CD4-positive, alpha-beta T cell treated with Interleukin-6 at 100 ng/mL for 8 hours (primary cell): ENCODE measurements around the gene BRAT1.
"Not testable (repeated sequence)": the region's sequence is repeated elsewhere in the genome, so short reads cannot be mapped to it uniquely, and the experiment has no call there.

Experiments used
- DNase-seq: peaks from one replicate; pipeline ENCODE4 v3.0.0-alpha.2; 2020; ENCODE audit warnings: mixed read lengths, low spot score

The BRAT1 gene

DNA sequence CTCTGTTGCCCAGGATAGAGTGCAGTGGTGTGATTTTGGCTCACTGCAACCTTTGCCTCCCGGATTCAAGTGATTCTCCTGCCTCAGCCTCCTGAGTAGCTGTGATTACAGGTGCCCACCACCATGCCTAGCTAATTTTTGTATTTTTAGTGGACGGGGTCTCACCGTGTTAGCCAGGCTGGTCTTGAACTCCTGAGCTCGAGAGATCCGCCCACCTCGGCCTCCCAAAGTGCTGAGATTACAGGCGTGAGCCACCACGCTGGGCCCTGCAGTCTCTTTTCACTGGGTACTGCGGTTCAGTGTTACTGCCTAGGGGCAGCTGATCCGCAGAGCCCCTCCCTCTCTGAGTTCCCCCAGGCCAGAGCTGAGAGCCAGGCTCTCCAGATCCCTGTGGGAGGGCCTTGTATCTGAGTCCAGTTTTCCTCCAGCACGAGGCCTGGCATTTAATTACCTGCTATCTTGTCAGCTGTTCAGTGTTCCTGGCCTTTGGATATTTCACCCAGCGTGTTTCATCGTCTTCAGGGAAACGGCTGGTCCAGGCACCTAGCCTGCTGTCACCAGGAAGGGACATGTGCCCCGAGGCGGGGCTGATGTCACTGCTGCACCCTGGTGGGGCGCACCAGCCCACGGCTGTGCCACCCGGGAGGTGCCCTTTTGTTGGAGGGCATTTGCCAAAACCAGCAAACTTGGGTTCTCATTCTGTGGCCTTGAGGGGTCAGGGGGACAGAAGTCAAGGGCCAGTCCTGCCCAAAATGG lies 19.3 kb downstream of the BRAT1 start:
- DNase-seq = not testable (repeated sequence)

DNA sequence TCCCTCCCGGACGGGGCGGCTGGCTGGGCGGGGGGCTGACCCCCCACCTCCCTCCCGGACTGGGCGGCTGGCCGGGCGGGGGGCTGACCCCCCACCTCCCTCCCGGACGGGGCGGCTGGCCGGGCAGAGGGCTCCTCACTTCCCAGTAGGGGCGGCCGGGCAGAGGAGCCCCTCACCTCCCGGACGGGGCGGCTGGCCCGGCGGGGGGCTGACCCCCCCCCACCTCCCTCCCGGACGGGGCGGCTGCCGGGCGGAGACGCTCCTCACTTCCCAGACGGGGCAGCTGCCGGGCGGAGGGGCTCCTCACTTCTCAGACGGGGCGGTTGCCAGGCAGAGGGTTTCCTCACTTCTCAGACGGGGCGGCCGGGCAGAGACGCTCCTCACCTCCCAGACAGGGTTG lies 21.1 kb downstream of the BRAT1 start:
- not testable (repeated sequence) for DNase-seq

DNA sequence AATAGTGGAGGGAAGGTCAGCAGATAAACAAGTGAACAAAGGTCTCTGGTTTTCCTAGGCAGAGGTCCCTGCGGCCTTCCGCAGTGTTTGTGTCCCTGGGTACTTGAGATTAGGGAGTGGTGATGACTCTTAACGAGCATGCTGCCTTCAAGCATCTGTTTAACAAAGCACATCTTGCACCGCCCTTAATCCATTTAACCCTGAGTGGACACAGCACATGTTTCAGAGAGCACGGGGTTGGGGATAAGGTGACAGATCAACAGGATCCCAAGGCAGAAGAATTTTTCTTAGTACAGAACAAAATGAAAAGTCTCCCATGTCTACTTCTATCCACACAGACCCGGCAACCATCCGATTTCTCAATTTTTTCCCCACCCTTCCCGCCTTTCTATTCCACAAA lies 21.8 kb downstream of the BRAT1 start:
- DNase-seq = not testable (repeated sequence)

DNA sequence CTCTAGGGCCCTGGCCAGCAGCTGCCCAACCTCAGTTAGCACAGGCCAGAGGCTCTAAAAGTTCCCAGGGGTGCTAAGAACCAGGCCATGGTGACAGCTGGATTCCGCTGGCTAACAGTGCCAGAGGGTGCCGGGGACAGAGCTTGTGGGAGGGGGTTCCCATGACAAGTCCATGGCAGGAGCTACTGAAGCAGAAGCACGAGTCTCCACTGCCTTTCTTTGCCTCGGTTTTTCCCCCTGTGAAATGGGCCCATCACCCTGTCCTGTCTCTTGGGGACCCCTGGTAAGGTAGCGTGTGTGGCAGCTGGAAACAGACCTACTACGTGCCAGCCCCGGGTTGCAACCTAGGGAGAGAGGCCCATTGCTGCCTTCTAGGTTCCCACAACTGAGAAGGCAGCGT lies 22.5 kb downstream of the BRAT1 start:
- not testable (repeated sequence) for DNase-seq

DNA sequence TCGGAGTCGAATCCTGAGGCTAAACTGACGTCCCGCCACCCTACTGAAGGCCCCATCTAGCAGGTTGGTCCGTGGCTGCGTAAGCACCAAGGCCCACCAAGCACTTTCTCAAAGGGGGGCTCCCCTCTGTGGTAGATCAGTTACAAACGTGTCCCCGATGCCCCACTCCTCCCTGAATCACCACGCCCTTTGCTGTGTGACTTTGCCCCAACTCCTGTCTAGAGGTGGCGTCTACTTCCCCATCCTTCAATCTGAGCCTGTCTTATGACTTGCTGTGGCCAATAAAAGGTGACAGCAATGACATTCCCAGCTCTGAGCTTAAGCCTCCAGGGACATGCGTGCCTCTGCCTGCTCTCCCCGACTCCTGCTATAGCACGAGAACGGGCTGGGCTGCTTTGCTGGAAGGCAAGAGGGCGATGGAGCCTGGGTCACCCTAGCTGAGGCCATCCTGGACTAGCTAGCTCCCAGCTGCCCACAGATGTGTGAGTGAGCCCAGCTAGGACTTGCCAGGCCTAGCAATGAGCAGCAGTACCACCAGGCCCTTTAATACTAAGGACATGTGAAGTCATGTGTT lies 23.0 kb downstream of the BRAT1 start:
- not testable (repeated sequence) for DNase-seq

DNA sequence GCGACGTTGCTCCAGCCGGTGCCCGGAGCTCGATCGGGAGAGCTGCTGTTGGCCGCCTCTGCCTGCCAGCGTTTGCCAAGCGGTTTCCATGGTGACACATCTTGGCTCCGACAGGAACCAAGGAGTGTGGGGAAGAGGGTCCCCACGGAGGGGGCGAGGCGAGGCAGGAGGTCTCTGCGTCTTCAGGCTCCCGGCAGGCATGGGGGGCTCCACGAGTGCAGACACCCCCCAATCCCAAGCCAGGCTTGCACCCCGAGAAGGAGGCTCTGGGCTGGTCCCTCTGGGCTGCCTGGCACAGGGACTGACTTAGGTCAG lies 23.6 kb downstream of the BRAT1 start:
- DNase-seq = not testable (repeated sequence)

DNA sequence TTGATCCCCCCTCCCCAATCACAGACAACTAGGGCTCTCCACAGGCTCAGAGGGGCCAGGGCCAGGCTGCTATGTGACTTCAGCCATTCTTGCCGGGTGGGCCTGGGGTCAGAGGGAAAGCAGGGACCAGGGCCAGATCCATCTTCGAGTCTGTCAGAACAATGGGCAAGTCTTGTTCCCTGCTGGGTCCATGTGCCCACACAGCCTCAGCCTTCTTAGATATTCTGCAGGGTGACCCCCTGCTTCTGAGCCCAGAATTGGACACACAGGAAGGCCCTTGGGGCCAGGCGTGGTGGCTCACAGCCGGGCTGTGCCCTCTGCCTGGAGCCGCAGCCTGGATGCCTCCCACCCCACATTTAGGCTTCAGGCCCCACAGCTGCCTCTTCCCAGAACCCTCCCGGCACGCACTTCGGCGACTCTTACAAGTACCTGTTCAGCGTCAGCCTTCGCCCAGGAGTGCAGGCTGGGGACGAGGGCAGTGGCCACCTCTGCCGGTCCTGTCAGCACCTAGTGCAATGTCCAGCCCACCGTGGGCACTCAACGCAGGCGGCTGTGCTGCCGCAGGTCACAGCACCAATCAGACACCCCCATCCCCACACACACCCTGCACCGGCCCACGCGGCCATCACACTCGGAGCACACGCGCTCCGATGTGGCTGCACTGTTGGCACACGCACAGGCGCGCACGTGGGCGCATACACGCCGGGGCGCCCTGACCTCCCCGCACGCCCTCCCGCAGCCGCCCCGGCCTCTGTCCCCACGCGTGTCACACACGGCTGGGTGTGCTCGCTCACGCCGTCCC lies 24.1 kb downstream of the BRAT1 start:
- DNase-seq = not testable (repeated sequence)

DNA sequence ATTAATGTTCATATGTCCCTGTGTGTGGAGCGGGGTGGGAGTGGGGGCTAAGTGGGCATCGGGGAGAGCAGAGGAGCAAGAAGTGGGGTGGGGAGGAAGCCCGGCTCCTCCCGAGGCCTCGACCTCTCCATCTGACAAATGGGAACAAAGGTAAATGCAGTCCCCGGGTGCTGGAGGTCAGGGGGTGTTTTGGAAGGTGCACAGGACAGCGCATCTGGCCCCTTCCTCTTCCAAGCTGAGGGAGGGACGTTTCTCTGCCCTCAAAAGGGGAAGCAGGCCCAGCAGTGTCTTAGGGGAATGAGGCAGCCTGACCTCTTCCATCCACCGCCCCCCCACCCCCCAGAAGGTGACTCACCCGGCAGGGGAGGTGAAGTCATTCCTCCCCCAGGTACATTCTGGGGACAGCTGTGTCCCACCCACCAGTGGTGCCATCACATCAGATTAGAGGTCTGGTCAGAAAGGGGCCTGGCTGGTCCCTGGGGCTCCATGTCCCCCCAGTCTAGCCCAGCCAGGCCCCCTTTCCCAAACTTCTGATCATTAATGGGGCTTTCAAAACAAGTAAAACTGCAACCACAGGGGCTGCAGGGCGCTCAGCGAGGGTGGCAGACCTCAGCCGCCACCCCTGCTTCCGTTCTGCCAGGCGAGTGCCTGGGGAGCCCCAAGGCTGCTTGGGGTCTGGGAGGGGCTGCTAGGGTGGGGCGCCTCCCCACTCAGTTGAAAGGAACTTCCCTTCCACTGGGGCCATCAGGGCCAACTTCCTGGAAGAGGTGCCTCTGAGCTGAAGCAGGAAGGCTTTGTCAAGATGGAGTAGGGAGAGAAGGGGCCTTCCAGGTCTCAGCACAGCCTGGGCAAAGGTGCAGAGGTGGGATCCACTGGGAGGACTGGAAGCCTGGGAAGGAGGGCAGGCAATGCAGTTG lies 25.0 kb downstream of the BRAT1 start:
- DNase-seq = peak; percentile 86

DNA sequence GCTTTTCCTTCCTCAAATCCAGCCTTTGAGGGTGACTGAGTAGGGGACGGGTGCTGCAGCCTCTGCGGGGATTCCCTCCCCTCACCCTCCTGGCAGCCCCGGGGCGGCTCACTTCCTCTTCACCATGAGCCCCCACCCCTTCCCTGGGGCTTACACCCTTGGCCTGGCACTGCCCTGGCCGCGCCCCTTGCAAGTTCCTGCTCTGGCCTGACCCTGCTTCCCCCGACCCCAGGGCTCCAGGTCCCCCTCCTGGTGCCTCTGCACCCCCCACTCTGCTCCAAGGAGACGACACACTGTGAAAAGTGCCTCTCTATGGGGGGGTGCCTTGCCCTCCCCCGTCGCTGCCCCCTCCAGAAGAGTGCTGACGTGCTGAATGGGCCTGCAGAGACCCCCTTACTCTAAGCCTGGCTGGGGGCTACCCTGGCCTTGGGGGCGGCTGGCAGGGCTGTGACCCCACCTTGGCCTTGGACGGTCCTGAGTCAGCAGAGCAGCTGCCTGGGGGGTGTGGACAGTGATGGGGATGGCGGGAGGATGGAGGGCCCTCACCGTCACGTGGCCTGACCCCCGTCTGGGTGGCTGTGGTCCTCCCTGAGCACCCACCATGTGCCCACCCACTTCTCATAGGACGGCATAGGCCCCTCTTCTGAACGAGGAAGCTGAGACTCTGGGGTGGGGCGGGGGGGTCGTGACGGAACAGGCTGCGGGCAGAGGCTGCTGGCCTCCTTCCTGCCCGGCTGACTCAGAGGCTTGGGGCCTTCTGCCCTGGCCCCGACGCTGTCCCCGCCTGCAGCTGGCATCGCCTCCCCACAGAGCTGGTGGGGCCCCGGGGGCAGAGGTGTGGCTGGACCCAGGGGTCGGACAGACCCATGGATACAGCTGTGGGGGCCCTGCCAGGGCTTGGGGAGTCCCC lies 25.9 kb downstream of the BRAT1 start:
- DNase-seq = peak; percentile 69

DNA sequence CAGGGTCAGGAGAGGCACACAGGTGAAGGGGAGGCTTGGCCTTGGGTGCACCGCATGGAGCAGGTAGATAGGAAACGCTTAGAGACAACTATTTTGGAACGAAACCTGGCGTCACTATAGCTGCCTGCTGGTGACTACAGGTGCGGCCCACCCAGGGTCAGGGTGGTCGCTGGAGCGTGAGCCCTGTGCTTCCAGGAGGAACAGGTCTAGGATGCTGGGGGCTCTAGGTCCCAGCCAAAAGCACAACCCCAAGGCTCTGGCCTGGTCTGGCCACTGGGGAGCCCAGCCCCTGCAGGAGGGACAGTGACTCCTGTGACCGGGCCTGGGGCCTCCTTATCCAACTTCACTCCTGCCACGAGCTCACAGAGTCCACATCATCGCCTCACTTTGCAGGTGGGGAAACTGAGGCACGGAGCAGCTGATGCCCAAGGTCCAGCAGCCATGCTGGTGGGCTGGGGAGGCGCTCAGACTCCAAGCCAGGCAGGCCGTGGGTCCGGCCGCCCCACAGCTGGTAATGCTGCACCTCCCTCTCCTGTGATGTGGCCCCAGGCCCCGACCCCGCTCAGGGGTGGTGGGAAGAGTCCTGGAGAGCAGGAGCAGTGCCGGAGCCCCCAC lies 26.7 kb downstream of the BRAT1 start:
- no peak for DNase-seq

DNA sequence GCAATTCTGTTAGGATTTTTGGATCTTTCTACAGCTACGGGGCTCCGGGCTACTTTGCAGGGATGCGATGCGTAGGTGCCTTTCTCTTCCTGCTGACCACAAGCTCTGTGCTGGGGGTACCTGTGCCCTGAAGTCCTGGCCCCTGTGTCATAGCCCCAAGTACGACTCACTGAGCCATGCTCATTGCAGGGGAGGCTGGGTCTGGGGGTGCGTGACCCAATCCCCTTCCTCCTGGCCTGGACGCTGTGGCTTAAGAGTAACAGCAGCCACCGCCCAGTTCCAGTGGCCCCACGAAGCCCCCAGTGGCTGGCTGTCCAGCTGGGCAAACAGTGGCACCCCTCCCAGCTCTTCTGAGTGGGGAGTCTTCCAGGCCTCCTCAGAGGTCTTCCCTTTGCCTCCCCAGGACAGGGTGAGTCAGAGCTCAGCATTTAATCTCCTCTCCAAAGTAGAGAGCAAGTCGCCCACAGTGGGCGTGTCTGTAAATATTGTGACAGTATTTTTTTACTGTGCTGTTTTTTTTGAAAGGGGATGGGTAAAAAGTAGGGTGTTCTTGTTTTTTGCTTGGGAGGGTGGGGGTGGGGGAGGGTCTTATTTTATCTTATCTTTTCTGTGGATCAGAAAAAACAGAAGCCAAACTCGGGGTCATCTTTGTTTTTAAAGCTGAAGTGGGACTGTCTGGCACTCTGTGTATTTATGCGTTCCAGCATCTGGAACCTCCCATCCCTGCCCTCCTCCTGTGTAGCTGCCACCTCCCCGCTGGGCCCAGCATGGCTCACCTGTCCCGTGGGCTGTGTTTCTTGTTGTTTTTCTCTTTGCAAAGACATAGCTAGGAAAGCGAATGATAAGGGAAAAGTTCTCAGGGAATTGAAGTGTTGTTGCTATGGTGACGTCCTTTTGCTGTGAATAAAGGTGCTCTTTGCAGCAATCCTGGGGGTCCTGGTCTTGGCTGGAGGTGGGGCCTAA lies 27.5 kb downstream of the BRAT1 start:
- peak; percentile 54 for DNase-seq

DNA sequence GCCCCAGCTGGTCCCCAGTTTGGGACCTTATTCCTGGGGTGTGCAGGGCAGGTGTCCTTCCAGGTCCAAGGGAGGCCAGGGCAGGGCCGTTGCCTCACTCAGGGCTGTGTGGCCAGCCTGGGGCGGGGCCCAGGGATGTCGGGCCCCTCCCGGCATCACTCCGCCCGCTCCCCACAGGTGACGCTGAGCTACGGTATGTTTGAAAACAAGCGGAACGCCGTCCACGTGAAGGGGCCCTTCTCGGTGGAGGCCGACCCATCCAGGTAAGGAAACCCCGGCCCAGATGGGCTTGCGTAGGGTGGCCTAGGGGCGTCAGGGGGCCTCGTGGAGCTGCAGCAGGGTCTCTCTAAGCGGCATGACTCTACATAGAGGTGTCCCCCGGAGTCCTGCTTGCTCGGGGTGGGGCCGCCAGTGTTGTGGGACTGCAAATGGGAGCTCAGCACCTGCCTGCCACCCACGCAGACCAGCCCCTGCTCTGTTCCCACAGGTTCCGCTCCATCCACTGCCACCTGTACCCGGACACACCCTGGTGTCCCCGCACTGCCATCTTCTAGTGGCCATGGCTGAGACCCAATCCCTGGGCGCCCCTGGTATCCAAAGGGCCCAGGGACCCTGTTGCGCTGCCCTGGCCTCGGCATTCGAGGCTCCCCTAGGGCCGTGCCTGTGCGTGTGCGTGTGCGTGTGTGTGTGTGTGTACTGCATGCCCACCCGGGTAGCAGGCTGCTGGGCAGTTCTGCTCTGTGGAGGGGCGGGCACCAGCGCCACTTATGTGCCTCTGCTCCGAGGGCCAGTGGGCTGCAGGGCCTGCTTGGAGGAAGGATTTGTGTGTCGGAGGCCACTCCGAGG lies 28.4 kb downstream of the BRAT1 start:
- no peak for DNase-seq

DNA sequence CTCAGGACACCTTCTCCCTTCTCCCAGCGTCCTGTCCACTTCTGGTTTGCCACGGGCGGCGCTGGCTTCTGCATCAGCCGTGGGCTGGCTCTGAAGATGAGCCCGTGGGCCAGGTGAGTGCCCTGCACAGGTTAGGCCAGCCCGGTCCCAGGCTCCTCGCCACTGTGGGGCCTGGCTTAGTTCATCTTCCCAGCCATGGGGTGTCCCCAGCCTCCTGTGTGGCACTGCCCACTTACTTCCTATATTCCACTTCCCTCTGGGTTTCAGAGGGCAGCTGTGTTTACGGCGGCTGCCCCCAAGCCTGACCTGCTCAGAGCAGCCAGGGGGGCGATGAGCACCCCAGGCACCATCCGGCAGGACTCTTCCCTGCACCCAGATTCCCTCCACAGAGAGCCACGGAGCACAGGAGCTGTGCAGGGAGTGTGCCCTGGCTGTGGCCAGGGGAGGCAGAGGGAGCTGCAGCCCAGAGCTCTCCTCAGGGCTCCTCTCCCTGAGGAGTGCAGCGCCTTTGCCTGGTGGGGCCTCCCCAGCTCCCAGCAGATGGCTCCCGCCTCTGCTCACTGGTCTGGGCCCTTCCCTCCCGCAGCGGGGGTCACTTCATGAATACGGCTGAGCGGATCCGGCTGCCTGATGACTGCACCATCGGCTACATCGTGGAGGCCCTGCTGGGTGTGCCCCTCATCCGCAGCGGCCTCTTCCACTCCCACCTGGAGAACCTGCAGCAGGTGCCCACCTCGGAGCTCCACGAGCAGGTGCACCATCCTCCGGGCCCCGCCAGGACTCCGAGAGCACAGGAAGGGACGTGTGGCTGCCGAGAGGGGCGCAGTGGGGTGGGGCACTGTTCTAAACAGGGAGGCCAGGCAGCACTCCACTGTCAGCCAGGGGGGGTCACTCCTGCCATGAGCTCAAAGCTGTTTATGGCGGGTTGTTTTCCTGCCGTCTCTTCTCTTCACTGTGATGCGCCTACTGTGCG lies 29.4 kb downstream of the BRAT1 start:
- no peak for DNase-seq

DNA sequence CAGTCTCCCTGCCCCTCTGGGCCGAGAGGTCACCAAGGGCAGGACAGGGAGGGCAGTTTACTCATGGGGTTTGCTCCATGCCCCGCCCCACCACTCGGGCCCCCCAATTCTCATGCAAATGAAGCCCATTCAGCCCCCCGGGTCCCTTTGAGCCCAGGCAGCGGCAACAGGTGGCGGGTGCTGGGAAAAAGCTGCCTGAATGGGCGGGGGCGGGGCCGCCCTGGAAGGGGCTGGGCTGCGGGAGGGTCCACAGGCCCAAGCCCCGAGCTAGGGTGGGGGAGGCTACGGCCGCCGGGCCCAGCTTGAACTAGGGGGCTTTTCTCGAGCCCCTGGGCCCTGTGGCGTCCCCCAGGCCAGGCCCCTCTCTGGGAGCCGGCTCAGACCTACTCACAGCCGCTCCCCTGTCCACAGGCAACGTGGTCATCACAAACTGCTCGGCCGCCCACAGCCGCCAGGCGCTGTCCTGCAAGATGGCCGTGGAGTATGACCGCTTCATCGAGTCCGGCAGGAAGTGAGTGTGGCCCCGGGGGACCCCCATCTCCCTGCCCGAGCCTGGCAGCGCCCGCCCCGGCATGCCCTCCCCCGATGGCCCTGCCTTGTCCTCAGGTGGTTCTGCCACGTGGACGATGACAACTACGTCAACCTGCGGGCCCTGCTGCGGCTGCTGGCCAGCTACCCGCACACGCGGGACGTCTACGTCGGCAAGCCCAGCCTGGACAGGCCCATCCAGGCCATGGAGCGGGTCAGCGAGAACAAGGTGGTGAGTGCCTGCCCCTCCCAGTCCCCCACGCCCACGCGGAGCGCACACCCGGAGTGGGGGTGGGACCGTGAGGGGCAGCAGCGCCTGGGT lies 30.3 kb downstream of the BRAT1 start:
- no peak for DNase-seq

DNA sequence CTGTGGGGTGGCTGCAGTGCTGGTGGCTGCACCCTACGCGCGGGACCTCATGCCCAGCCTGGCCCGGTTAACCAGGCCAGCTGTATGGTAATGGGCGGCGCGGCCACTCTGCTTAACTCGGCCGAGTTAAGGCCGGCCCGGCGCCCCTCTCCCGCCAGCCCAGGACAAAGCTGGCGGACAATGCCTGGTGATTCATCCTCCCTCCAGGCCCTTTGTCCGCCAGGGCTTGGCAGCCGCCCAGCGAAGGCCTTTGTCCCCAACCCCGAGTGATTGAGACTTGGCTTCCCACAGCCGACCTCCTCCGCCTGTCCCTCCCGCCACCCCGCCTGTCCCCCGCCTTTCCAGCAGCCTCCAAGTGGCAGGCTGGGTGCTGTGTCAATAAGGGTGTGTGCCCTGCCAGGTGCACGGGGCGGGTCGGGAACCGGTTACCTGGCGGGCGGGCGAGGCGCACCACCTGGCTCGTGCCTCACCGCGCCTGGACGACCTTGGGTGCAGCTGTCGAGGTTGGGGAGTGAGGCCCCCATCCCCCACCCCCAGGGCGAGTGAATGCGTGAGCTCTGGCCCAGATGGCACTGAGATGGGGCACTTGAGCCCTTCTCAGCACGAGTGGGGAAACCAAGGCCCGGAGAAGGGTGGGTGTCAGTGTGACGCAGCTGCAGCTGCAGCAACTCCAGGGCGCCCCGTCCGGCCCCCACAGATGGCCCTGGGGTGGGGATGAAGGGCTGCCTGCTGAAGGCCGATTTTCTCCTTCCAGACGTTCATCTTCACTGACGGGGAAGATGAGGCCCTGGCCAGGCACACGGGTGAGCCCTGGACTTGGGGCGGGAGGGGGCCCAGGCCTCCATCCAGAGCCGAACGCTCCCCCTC lies 31.1 kb downstream of the BRAT1 start:
- DNase-seq = no peak
